ENCODE measurements around the gene CD8A.

The CD8A gene

DNA sequence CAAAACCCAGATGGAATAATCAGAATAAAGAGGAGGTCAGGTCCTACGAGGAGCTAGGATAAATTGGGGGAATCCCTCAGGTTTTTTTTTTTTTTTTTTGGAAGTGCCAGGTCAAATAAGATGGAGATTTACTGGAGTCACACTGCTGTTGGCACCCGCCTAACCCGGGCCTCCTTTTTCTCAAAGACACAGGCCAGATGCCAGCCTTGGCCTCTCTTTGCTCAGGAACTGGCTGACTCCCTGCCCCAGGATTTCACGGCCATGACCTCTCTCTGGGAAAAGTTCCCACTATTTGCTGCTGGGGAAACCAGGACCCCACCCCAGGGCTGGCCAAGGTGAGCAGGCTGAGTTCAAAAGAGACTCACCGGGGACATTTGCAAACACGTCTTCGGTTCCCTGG, 2.5 kb downstream of the CD8A start:
- no peak overlapping the region for H3K4me3 ChIP-seq (ENCODE audit: low read length)

DNA sequence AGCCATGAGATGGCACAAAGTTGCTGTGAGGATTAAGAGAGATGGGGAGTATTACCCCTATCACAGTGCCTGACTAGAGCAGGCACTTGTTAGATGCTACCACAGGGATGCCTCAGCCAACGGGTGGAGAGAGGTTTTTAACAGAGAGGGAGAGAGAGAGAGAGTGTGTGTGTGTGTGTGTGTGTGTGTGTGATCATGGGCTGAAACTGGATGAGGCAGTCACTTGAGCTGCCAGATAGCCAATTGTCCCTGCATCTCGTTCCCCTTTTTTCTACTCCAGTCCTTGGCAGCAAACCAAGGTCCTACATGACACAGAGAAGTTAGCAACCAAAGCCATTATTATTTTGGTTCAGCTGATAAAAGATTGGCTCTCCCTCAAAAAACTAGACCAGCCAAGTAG, 3.0 kb downstream of the CD8A start:
- no peaks in the 10 kb centered on the region for H3K9me3 ChIP-seq (ENCODE audit: control insufficient read depth, low read length)
- DNase-seq (ENCODE audit: low read depth) = no peak
- peaks cover 46% of the 10 kb centered on the region for H3K27me3 ChIP-seq (replicated peaks; ENCODE audit: control insufficient read depth, insufficient read depth, low read length)
- H3K9ac ChIP-seq (ENCODE audit: low read length) = no peak overlapping the region
- no peaks in the 10 kb centered on the region for H3K36me3 ChIP-seq (ENCODE audit: control insufficient read depth, insufficient read depth, low read length, severe bottlenecking)
- H3K4me1 ChIP-seq (ENCODE audit: control insufficient read depth, insufficient read depth, low read length) = peaks cover 6% of the 10 kb centered on the region
- H3K4me3 ChIP-seq (ENCODE audit: low read length) = no peak overlapping the region

More for the DNA sequence above, 2.5 kb downstream of the CD8A start:
- no peak overlapping the region for H3K9ac ChIP-seq (ENCODE audit: low read length)
- peaks cover 6% of the 10 kb centered on the region for H3K4me1 ChIP-seq (ENCODE audit: control insufficient read depth, insufficient read depth, low read length)
- H3K27me3 ChIP-seq (replicated peaks; ENCODE audit: control insufficient read depth, insufficient read depth, low read length) = peaks cover 50% of the 10 kb centered on the region
- no peaks in the 10 kb centered on the region for H3K36me3 ChIP-seq (ENCODE audit: control insufficient read depth, insufficient read depth, low read length, severe bottlenecking)
- no peaks in the 10 kb centered on the region for H3K9me3 ChIP-seq (ENCODE audit: control insufficient read depth, low read length)
- DNase-seq (ENCODE audit: low read depth) = no peak

DNA sequence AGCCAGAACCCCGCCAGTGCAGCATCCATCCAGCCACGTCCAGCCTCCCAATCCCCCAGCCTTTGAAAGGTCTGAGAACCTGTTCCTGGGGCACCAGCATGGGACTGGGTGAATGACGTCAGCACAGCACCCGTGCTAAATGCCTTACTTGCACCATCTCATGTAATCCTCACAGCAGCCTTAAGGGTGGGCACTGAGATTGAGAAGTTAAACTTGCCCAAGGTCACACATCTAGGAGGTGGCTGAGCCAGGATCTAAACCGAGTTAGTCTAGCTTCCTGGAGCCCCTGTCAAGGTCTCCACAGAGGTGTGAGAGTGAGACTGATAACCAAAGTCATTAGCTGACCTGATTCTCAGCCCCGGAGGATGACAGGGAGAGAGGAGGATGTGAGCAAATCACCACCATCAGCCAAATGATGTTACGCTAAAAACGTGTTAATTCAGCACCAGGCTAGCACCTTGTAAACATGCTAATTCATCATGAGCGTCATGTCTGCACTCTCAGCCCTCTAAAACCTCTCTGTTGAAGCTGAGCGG, 4.6 kb downstream of the CD8A start:
- Histone ChIP-seq H3K9ac (ENCODE audit: low read length) (no peak overlapping the region), H3K27me3 (replicated peaks; ENCODE audit: control insufficient read depth, insufficient read depth, low read length) (peaks cover 34% of the 10 kb centered on the region), H3K9me3 (ENCODE audit: control insufficient read depth, low read length) (no peaks in the 10 kb centered on the region), H3K4me3 (ENCODE audit: low read length) (no peak overlapping the region), H3K4me1 (ENCODE audit: control insufficient read depth, insufficient read depth, low read length) (peaks cover 1% of the 10 kb centered on the region), H3K36me3 (ENCODE audit: control insufficient read depth, insufficient read depth, low read length, severe bottlenecking) (no peaks in the 10 kb centered on the region)
- DNase-seq (ENCODE audit: low read depth) = no peak

GRCh38 chr2:86785456-86785855, 5.3 kb downstream of the CD8A start:
- Histone ChIP-seq H3K9me3 (ENCODE audit: control insufficient read depth, low read length) (no peaks in the 10 kb centered on the region), H3K27me3 (replicated peaks; ENCODE audit: control insufficient read depth, insufficient read depth, low read length) (peaks cover 30% of the 10 kb centered on the region), H3K9ac (ENCODE audit: low read length) (no peak overlapping the region), H3K36me3 (ENCODE audit: control insufficient read depth, insufficient read depth, low read length, severe bottlenecking) (no peaks in the 10 kb centered on the region), H3K4me1 (ENCODE audit: control insufficient read depth, insufficient read depth, low read length) (no peaks in the 10 kb centered on the region), H3K4me3 (ENCODE audit: low read length) (no peak overlapping the region)
- no peak for DNase-seq (ENCODE audit: low read depth)

- DNase-seq (ENCODE audit: low read depth) = no peak
- Histone ChIP-seq H3K9ac (ENCODE audit: low read length) (no peak overlapping the region), H3K4me3 (ENCODE audit: low read length) (no peak overlapping the region), H3K4me1 (ENCODE audit: control insufficient read depth, insufficient read depth, low read length) (no peaks in the 10 kb centered on the region), H3K36me3 (ENCODE audit: control insufficient read depth, insufficient read depth, low read length, severe bottlenecking) (no peaks in the 10 kb centered on the region), H3K27me3 (replicated peaks; ENCODE audit: control insufficient read depth, insufficient read depth, low read length) (peaks cover 18% of the 10 kb centered on the region), H3K9me3 (ENCODE audit: control insufficient read depth, low read length) (no peaks in the 10 kb centered on the region)
These were observed 6.9 kb downstream of the CD8A start for GRCh38 chr2:86783615-86784339.

DNA sequence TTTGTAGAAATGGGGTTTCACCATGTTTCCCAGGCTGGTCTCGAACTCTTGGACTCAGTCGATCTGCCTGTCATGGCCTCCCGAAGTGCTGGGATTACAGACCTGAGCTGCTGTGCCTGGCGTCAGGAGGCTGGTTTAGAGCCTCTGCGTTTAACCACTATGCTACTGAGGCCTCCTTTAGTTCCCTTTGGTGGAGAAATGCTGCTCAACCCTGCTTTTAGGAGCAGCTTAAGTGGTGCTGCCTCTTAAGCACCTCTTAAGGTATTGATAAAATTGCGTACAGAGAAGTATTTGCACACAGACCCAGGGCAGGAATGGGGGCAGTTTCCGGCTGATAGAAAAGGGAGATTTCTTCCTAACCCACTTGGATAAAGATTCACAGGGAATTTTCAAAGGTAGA, 8.0 kb downstream of the CD8A start:
- Histone ChIP-seq H3K4me3 (ENCODE audit: low read length) (no peak overlapping the region), H3K27me3 (replicated peaks; ENCODE audit: control insufficient read depth, insufficient read depth, low read length) (peaks cover 13% of the 10 kb centered on the region), H3K9me3 (ENCODE audit: control insufficient read depth, low read length) (no peaks in the 10 kb centered on the region), H3K36me3 (ENCODE audit: control insufficient read depth, insufficient read depth, low read length, severe bottlenecking) (no peaks in the 10 kb centered on the region), H3K9ac (ENCODE audit: low read length) (no peak overlapping the region), H3K4me1 (ENCODE audit: control insufficient read depth, insufficient read depth, low read length) (no peaks in the 10 kb centered on the region)
- no peak for DNase-seq (ENCODE audit: low read depth)

- no peaks in the 10 kb centered on the region for H3K4me1 ChIP-seq (ENCODE audit: control insufficient read depth, insufficient read depth, low read length)
- H3K9ac ChIP-seq (ENCODE audit: low read length) = no peak overlapping the region
- no peak overlapping the region for H3K4me3 ChIP-seq (ENCODE audit: low read length)
- no peak for DNase-seq (ENCODE audit: low read depth)
- peaks cover 9% of the 10 kb centered on the region for H3K27me3 ChIP-seq (replicated peaks; ENCODE audit: control insufficient read depth, insufficient read depth, low read length)
- no peaks in the 10 kb centered on the region for H3K9me3 ChIP-seq (ENCODE audit: control insufficient read depth, low read length)
- no peaks in the 10 kb centered on the region for H3K36me3 ChIP-seq (ENCODE audit: control insufficient read depth, insufficient read depth, low read length, severe bottlenecking)
These were observed 9.3 kb downstream of the CD8A start for GRCh38 chr2:86781363-86781762.

- H3K9me3 ChIP-seq (ENCODE audit: control insufficient read depth, low read length) = no peaks in the 10 kb centered on the region
- no peak overlapping the region for H3K4me3 ChIP-seq (ENCODE audit: low read length)
- H3K4me1 ChIP-seq (ENCODE audit: control insufficient read depth, insufficient read depth, low read length) = no peaks in the 10 kb centered on the region
- peaks cover 7% of the 10 kb centered on the region for H3K36me3 ChIP-seq (ENCODE audit: control insufficient read depth, insufficient read depth, low read length, severe bottlenecking)
- H3K9ac ChIP-seq (ENCODE audit: low read length) = no peak overlapping the region
- no peak for DNase-seq (ENCODE audit: low read depth)
- no peaks in the 10 kb centered on the region for H3K27me3 ChIP-seq (replicated peaks; ENCODE audit: control insufficient read depth, insufficient read depth, low read length)
These were observed 10.7 kb downstream of the CD8A start for GRCh38 chr2:86779971-86780370.

DNA sequence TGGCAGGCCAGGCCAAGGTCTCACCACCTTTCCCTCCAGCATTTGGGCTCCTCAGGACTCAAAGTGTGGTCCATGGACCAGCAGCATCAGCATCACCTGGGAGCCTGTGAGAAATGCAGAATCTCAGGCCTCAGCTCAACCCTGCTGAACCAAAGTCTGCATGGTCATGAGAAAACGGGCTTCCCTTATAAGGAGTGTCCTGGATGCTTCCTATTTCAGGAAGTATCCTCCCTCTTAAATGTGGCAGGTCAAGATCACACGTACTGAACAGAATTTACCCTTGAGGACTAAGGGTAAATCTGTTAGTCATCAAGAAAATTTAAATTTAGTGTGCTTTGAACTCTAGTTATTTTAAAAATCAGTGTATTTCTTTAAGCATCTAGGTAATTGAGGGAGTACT, 11.8 kb downstream of the CD8A start:
- DNase-seq (ENCODE audit: low read depth) = no peak
- Histone ChIP-seq H3K27me3 (replicated peaks; ENCODE audit: control insufficient read depth, insufficient read depth, low read length) (no peaks in the 10 kb centered on the region), H3K4me3 (ENCODE audit: low read length) (no peak overlapping the region), H3K4me1 (ENCODE audit: control insufficient read depth, insufficient read depth, low read length) (no peaks in the 10 kb centered on the region), H3K9ac (ENCODE audit: low read length) (no peak overlapping the region), H3K36me3 (ENCODE audit: control insufficient read depth, insufficient read depth, low read length, severe bottlenecking) (peaks cover 17% of the 10 kb centered on the region), H3K9me3 (ENCODE audit: control insufficient read depth, low read length) (no peaks in the 10 kb centered on the region)

GRCh38 chr2:86776532-86776931, 14.2 kb downstream of the CD8A start:
- DNase-seq (ENCODE audit: low read depth) = no peak
- Histone ChIP-seq H3K9ac (ENCODE audit: low read length) (no peak overlapping the region), H3K4me1 (ENCODE audit: control insufficient read depth, insufficient read depth, low read length) (no peaks in the 10 kb centered on the region), H3K27me3 (replicated peaks; ENCODE audit: control insufficient read depth, insufficient read depth, low read length) (no peaks in the 10 kb centered on the region), H3K9me3 (ENCODE audit: control insufficient read depth, low read length) (no peaks in the 10 kb centered on the region), H3K36me3 (ENCODE audit: control insufficient read depth, insufficient read depth, low read length, severe bottlenecking) (peaks cover 39% of the 10 kb centered on the region), H3K4me3 (ENCODE audit: low read length) (no peak overlapping the region)

DNA sequence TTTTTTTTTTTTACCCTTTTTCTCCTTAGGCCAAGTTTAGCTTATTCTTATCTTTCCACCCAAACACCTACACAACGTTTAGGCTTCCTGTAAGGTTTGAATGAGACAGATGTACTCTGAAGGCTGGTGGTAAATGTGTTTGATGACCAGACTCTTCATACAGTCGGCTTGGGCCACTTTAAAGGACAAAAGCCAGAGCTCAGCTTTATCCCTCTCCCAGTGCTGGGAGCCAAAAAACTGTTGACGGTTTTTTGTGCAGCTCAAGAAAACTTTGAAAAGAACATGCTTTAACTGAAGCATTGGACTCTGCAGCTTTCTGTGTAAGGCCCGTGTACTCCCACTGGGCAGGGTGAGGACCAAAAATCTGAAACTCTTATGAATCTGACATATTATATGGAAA, 15.4 kb downstream of the CD8A start:
- no peak for DNase-seq (ENCODE audit: low read depth)
- Histone ChIP-seq H3K36me3 (ENCODE audit: control insufficient read depth, insufficient read depth, low read length, severe bottlenecking) (peaks cover 50% of the 10 kb centered on the region), H3K9ac (ENCODE audit: low read length) (no peak overlapping the region), H3K9me3 (ENCODE audit: control insufficient read depth, low read length) (no peaks in the 10 kb centered on the region), H3K27me3 (replicated peaks; ENCODE audit: control insufficient read depth, insufficient read depth, low read length) (no peaks in the 10 kb centered on the region), H3K4me3 (ENCODE audit: low read length) (no peak overlapping the region), H3K4me1 (ENCODE audit: control insufficient read depth, insufficient read depth, low read length) (no peaks in the 10 kb centered on the region)

GRCh38 chr2:86774862-86775261, 15.9 kb downstream of the CD8A start:
- no peak overlapping the region for H3K9ac ChIP-seq (ENCODE audit: low read length)
- H3K9me3 ChIP-seq (ENCODE audit: control insufficient read depth, low read length) = no peaks in the 10 kb centered on the region
- H3K27me3 ChIP-seq (replicated peaks; ENCODE audit: control insufficient read depth, insufficient read depth, low read length) = no peaks in the 10 kb centered on the region
- H3K36me3 ChIP-seq (ENCODE audit: control insufficient read depth, insufficient read depth, low read length, severe bottlenecking) = peaks cover 55% of the 10 kb centered on the region
- no peaks in the 10 kb centered on the region for H3K4me1 ChIP-seq (ENCODE audit: control insufficient read depth, insufficient read depth, low read length)
- no peak overlapping the region for H3K4me3 ChIP-seq (ENCODE audit: low read length)
- DNase-seq (ENCODE audit: low read depth) = no peak
